HG03520 (cell line): ENCODE results near the gene WTAP.
"Not testable (repeated sequence)": the region's sequence is repeated elsewhere in the genome, so short reads cannot be mapped to it uniquely, and the experiment has no call there.

ENCODE experiments used
- ATAC-seq: cut with Tn5 transposase; IDR thresholded peaks from one replicate; pipeline ENCODE4 v1.9.1; 2021; ENCODE audit warnings: mild to moderate bottlenecking, moderate library complexity; ENCODE audit not compliant: unreplicated experiment

The WTAP gene

DNA sequence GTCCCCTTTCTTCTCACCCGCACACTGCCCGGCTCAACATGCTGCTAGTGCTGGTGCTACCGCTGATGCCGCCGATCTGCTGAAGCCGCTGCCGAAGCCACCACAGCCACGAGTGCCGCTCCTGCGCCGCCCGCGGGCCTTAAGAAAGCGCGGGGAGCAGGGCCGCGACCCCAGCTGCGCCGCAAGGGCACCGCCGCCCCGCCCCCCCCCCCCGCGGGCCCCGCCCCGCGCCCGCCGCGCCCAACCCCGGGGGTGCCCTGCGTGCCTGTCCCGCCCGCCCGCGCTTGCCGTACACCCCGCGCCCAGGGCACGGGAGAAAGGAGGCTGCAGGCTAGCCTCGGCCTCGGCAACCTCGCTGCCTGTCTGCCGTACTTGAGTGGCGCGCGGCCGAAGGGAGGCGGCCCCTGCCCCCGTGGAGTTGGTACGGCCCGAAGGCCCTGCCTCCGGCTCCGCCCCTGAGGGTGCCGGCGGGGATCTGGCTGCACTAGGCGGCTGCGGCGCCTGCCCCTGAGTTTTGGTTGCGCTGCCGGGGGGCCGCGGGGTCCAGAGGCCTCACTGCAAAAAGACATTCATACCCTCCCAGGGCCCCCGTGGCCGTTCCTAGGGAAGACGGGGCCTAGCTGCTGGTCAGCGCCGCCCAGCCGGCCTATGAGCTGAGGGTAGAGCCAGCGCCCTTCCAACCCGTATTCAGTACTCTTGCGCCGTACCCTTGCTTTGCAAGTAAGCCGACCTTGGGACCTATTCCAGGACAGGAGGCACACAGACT, 34.0 kb upstream of the WTAP start, which contains the start of gene SOD2:
Gene SOD2 (minus strand): TSS at position 114 of the 766 bp plus-strand sequence. CDS start 74 bp downstream, at position 40.
- ATAC-seq: peak; percentile 77

DNA sequence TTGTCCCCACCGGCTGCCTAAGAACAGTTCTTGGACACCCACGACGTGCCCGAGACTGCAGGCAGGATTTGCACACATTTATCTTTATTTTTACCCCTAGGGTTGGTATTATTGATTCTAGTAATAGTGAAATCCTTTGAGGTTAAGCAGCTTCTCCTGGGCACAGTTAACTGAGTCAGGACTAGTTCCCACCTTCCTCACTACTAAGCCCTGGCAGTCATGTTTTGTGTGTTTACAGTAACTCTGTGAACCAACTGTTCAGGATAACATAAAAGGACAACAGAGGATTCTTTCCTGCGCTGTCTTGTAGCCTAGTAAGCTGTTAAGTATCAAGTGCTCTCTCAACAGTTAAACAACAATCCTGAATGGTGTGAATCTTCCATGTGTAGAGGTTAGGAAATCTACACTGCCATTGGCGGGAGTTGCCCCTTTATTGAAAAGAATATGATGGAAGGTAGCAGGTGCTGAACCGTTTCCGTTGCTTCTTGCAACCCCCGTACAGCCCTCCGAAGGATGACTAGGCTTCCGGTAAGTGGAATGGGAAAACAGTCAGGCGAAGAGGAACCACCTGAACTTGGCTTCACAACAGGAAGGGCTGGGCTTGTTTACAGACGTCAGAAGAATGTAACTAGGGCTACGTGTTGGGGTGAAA, 33.3 kb upstream of the WTAP start:
- no peak for ATAC-seq

DNA sequence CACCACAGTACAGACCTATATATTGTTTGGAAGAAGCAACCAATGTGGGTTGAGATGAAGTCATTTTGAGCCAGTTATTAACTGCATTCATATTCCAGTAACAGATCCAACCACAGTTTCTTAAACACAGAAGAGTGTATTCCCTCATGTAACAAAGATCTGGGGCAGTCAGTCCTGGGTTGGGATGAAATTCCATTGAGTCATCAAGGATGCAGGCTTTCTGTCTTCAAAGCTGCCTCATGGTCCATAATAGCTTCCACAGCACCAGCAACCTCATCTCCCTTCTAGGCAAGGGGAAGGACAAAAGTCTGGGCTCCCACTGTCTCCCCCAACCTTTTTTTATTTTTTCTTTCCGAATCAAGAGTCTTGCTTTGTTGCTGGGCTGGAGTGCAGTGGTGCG, 31.3 kb upstream of the WTAP start:
- no peak for ATAC-seq

DNA sequence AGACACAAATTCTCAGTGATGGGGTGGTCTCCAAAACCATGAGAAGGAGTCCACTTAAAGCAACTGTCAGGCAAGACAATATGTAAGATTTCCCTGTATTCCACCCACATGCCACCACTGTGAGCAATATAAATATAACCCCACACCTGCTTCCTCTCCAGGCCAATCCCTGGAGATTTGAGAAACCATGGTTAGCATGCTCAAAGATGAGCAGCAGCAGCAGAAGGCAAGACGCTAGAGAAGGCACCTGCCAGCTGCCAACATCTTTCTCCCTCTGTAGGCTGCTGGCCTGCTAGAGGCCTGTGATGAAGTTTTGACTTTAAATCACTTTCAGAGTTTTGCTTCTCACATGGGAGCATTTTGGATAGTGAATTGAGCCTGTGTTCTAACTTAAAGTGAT, 26.3 kb upstream of the WTAP start:
- ATAC-seq: no peak

DNA sequence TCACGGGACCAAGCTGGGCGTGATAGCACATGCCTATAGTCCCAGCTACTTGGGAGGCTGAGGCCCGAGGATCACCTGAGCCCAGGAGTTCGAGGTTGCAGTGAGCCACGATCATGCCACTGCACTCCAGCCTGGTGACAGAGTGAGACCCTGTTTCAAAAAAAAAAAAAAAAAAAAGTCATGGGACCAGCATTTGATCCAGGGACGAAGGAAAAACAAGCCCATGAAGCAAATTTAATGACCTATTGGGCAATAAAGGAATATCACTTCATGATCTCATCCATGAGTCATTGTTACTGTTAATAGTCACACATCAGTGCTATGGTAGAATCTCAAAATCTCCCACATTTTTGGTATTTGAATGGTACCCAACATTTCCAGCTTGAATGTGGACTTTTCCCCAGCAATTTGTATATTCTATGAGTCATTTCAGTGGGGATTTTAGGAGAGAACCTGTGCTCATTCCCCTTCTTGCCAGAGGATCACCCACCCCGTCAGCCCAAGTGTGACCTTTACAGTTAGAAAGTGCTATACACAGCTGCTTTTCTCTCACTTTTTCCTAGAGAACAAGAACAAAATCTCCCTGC, 25.8 kb upstream of the WTAP start:
- no peak for ATAC-seq

DNA sequence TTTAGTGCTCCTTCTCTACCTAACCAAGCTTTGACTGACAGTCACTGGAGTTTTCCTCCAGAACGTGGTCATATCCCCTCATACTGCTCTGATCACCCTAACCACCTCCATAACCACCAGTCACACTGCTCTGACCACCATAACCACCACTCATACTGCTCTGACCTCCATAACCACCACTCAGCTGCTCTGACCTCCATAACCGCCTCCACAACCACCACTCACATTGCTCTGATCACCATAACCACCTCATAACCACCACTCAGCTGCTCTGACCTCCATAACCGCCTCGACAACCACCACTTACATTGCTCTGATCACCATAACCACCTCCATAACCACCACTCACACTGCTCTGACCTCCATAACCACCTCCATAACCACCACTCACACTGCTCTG, 16.7 kb upstream of the WTAP start:
- ATAC-seq: not testable (repeated sequence)

DNA sequence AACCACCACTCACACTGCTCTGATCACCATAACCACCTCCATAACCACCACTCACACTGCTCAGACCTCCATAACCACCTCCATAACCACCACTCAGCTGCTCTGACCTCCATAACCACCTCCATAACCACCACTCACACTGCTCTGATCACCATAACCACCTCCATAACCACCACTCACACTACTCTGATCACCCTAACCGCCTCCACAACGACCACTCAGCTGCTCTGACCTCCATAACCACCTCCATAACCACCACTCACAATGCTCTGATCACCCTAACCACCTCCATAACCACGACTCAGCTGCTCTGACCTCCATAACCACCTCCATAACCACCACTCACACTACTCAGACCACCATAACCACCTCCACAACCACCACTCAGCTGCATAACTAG, 14.9 kb upstream of the WTAP start:
- not testable (repeated sequence) for ATAC-seq

DNA sequence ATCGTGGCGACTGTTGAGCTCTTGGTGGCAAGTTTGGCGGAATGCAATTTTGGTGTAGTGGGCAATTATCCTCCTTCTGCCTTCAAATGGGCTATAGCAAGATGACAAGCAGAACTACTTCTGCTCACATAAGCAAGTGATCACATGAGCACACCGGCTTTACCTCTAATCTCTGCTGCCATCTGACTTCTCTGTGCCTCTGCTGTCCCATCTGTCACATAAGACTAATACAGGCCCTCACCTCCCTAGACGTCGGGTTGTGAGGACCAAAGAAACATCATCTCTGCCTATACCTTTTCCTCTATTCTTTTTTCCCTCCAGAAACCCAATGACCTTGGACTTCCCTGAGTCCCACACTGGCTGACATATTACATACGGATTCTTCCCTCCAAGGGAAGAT, 13.3 kb upstream of the WTAP start:
- no peak for ATAC-seq

DNA sequence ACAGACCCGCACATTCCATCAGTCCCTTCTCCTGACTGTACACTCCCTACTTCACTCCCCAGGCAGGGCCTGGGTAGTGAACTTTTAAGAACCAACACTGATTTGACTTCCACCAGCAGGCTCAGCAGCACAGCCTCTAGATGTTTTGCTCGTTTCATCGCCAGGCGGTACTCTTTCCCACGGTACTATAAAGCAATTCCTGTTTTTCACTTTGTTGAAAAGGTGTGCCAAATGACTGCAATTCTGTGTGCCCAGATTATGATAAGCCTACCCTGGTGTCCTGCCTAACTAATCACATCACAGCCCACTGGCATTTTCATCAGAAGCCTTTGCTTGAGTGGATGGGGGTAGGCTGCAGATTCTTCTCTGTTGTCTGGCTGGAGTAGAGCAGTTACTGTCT, 12.9 kb upstream of the WTAP start:
- no peak for ATAC-seq

DNA sequence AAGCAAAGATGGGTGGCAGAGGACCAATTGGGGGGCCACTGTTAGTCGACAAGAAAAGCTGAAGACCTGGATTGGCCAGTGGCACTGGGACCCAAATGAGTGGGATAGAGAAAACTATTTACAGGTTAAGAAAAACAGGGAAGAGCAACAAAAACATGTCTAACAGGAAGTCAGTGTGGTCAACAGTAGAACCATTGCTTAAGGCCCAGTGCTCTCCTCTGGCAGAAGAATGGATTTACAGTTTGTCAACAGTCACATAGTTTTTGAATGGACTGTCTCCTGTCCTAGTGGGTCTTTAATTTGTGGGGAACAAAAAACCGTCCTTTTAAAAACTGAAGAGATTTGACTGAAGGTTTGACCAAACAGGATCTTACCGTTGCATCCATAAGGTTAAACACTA, 12.1 kb upstream of the WTAP start:
- no peak for ATAC-seq

DNA sequence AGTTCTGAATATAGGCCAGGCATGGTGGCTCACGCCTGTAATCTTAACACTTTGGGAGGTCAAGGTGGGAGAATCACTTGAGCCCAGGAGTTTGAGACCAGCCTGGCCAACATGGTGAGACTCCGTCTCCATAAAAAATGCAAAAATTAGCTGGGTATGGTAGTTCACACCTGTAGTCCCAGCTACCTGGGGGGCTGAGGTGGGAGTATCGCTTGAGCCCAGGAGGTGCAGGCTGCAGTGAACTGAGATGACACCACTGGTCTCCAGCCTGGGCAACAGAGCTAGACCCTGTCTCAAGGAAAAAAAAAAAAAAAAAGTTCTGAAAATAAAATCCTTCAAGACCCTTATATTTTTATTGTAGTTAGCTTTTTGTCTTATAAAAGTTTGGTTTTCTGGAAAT, 11.7 kb upstream of the WTAP start:
- ATAC-seq: no peak

DNA sequence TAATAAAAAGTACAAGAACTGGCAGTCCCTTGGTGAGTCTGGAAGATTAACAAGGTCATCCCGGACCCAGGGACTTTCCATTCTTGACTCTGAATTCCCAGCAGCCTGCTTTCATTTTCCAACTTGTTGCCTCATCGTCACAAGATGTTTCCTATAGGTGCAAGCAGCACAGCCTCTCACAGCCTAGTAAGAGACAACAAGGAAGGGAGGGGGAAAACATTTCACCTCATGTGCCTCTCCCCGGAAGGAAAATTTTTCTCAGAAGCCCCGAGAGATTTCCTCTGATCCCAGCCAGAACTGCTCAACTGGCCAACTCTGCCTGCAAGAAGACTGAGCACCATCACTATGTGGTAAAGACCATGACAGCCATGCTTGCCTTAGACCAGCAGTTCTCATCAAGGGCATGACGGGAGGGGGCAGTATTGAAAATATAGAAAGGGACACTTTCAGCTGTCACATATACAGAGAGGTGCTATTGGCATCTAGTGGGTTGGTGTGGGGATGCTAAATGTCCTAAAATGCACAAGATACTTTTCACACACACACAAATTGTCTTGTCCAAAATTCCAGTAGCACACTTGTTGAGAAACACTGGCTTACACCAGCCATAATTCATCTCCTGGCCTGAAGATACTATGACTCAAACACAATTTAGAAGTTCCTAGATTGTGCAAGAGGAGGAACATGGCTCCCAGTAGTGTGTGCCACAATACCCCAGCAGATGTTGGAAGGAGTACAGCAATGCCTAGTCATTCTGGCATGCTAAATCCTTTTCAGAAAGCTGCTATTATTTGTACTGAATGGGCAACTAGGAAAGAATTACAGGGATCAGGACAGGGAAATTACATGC, 10.8 kb upstream of the WTAP start:
- ATAC-seq: no peak

DNA sequence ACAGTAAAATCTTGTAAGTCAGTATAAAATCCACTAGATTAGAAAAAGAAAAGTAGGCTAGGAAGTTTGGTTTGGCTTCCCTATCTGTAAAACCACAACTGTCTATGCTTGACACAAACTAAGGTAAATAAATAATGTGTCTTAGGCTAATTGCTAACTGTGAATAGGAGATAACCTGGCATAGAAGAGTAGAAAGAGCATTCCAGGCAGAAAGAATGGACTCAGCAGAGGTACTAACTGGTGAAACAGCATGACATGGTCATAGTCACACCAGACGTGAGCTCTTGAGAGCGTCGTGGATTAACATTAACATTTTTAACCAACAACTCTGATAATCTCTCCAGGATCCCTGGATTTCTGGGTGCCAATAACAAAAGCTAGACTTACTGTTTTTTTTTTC, 8.7 kb upstream of the WTAP start:
- ATAC-seq: no peak

DNA sequence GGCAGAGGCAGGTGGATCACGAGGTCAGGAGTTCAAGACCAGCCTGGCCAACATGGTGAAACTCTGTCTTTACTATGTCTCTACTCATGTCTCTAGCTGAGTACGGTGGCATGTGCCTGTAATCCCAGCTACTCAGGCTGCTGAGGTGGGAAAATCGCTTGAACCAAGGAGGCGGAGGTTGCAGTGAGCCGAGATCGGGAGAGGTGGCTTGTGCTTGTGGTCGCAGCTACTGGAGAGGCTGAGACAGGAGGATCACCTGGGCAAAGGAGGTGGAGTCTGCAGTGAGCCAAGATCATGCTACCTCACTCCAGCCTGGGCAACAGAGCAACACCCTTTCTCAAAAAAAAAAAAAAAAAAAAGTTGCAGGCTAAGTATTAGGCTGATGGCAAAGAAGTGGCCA, 8.0 kb upstream of the WTAP start:
- ATAC-seq: no peak

DNA sequence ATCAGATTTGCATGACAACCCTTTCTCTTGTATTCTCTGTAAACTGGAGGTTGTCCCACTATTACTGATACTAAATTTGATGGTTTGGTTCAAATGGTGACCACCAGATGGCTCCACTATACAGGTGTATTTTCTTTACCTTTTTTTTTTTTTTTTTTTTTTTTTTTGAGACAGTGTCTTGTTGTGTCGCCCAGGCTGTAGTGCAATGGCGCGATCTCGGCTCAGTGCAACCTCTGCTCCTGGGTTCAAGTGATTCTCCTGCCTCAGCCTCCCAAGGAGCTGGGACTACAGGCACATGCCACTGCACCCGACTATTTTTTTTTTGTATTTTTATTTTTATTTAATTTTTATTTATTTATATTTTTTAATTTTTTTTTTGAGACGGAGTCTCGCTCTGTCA, 6.6 kb upstream of the WTAP start:
- ATAC-seq: no peak

DNA sequence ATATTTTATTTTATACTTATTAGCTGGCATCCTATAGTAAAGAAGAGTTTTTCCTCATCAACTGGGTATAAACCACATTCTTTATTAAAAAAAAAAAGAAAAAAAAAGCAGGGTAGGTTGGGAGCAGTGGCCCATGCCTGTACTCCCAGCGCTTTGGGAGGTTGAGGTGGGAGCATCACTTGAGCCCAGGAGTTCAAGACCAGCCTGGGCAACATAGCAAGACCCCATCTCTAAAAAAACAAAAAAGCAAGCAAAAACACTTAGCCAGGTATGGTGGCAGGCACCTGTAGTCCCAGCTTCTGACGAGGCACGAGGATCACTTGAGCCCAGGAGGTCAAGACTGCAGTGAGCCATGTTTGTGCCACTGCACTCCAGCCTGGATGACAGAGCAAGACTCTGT, 5.3 kb upstream of the WTAP start:
- ATAC-seq: not testable (repeated sequence)

DNA sequence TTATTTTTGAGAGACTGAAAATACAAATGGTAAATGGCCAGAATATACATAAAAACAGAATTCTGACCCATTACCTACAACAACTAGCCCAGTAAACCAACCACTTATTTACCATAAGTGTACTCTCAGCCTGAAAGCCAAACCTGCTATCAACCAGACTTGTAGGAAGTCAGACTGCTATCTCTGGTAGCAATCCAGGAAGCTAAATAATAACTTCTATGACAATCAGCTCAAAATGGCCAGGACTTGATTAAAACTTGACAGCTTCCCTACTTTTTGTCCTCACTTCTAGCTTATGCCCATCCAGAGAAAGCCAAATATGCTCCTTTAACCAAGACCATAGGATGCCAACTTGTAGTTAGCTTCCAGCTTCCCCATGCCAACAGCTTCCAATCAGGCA, 4.7 kb upstream of the WTAP start:
- ATAC-seq: no peak

DNA sequence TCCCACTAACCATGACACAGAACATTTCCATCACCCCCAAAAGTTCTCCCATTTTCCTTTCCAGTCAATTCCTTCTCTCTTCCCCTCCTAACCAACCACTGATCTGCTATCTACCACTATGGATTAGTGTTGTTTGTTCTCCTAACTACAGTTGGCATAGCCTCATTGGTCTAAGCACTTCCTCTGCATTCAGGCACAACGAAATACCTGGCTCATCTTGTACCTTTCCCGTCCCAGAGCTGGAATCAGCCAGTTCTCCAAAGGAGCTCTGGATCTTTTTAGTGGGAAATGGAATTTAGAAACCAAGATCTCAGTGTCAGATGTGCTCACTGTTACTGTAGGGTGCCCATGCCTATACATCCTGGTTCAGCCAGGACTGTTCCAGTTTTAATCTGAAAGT, 4.0 kb upstream of the WTAP start:
- ATAC-seq: no peak

DNA sequence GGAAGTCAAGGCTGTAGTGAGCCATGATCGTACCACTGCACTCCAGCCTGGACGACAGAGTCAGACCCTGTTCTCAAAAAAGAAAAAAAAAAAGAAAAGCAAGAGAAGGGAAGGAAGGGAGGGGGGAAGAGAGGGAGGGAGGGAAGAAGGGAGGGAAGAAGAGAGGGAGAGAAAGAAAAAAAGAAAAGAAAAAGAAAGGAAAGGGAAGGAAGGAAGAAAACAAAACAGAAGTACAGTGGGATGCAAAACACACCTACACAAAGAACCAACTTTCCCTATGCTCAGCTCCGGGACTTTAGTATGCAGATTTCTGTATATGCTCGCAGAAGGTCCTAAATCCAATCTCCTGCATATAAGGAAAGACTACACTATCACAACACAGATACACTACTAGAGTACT, 2.5 kb upstream of the WTAP start:
- no peak for ATAC-seq

DNA sequence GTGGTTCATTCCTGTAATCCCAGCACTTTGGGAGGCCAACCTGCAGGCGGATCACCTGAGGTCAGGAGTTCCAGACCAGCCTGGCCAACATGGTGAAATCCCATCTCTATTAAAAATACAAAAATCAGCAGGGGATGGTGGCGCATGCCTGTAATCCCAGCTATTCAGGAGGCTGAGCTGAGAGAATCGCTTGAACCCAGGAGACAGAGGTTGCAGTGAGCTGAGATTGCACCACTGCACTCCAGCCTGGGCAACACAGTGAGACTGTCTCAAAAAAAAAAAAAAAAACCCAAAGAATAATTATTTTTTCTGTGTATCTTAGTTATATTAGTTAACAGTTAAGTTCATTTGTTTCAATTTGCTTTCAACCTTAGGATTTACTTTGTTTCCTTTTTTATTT, 2.1 kb upstream of the WTAP start:
- ATAC-seq: not testable (repeated sequence)

DNA sequence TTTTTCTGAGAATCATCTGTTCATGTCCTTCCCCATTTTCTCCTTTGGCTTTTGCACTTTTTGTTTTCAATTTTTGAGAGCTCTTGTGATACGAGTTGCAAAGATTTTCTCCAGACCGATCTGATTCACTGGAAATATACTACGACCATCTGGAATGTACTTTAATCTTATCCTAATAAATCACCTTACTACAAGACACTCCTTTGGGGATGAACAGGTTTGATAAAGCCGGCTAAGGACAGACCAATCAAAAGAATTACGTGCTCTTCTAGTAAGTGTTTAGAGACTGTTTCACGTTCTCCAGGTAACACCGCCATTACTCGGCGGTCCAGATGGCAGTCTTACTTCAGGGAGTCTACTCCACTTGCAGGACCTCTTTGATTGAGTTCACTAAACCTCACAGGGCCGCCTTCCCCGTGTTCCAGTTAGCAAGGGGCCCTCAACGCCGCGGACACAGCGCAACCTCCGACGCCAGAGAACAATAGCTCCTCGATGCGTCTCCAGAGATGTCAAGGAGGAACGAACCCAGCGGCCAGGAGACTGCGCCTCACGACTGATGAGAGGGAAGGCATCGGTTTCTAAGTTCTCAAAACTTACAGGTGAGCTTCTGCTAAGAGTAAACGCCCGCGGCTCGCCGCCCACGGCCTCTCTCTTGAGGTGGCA, 920 bp upstream of the WTAP start:
- ATAC-seq: peak; percentile 24
